GM13976 (cell line): Measurements from ENCODE around the gene WDR76.

Source experiments
- DNase-seq: peaks from one replicate; pipeline ENCODE4 v3.0.0; 2012; ENCODE audit warnings: low spot score
- CTCF ChIP-seq: IDR thresholded peaks from 2 replicates; pipeline ENCODE4 v1.5.1; 2012; ENCODE audit warnings: borderline replicate concordance, mild to moderate bottlenecking; ENCODE audit not compliant: insufficient read depth; ENCODE audit errors: extremely low read depth, missing control alignments, control extremely low read depth
- in situ Hi-C: fragments of 300-500 bp; cut with MboI; formaldehyde crosslinking; loops from one replicate; pipeline ENCODE4 v1.12.0; 2022; ENCODE audit warnings: low sequenced_read_pairs, mixed read lengths, inconsistent platforms; ENCODE audit not compliant: unreplicated experiment

Gene WDR76

DNA sequence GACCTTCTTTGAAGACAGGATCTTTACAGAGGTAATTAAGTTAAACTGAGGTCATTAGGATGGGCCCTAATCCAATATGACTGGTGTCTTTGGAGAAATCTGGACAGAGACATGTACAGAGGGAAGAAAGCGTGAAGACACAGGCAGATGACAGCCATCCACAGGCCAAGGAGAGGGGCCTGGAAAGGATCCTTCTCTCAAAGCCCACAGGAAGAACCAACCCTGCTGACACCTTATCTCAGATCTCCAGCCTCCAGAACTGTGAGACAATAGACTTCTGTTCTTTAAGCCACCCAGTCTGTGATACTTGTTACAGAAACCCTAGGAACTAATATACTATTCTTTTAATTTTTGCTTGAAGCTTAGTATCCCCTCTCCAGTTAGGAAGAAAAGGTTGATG is 74.2 kb downstream of the WDR76 start:
- TF ChIP-seq CTCF: no peak
- DNase-seq: no peak
- in situ Hi-C loops: loop anchor here (10.0 to 25.0 kb wide), 4 partner anchors 154 to 604 kb away; no protein-coding TSS in a partner anchor

DNA sequence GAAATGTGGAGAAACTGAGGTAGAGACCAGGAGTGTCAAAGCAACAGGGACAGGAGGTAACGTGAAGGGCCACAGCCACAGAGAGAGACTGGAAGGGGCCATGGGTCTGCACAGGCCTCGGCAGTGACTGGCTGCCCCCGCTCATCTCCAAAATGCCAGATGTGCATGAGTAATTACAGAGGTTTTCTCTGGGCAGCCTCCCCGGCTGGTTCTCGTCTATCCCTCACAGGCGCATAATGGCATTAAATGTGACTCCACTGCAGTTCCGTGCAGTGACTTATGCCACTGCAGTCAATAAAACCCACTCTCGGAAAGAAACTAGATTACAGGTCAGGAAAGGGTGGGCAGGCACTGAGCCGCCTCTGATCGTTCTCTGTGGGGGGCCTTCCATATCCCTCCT is 74.7 kb downstream of the WDR76 start:
- no peak for TF ChIP-seq CTCF
- DNase-seq: no peak
- in situ Hi-C loops: loop anchor here (10.0 to 25.0 kb wide), 4 partner anchors 153 to 603 kb away; no protein-coding TSS in a partner anchor

GRCh38 chr15:43903864-43904290 is 77.1 kb downstream of the WDR76 start:
- in situ Hi-C loops: loop anchor here (10.0 to 25.0 kb wide), 4 partner anchors 151 to 601 kb away; no protein-coding TSS in a partner anchor
- peak; percentile 79 for DNase-seq
- peak; percentile 73 for TF ChIP-seq CTCF

DNA sequence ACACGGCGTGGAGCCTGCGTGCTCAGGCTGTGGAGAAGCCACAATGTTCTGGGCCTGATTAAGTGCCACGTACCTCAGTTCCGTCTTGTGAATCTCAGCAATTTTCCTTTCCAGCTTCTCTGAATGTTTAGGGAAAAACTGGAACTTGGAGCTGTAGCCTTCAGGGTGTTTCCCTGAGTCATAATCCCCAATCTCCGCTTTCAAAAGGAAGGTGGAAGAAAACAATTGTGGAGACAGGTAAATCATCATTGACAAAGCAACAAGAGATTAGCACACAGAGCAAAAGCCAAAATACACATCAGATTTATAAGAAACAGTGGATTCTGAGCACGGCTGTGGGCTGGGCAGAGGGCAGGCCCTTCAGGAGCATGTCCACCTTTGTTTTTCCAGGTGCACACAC is 79.0 kb downstream of the WDR76 start:
- in situ Hi-C loops: loop anchor here (10.0 to 25.0 kb wide), 4 partner anchors 149 to 599 kb away; no protein-coding TSS in a partner anchor
- TF ChIP-seq CTCF: no peak
- DNase-seq: no peak

DNA sequence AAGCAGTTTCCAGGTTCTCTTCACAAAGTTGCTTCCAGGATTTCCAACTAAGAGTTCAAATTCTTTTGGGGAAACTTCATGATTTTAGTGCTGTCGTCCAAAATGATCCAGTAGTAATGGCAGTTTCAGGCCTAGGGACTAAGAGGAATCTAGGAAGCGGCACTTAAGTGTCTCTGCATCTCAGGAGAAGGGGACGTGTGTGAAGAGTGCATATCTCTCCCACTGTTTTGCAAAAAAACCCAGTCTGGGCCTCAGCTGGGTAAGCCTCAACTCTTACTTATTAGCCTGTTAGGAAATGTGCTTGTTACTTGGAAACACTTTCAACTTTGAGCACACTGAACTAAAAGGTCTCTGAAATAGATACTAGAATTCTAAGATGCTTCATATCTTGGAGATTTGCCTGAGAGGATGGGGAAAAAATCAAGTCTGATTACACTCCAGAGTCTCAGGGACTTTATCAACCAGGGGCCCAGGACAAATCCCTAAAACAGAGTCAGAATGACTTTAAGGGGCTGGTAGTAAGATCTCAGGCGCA is 81.8 kb downstream of the WDR76 start:
- TF ChIP-seq CTCF: no peak
- in situ Hi-C loops: loop anchor here (10.0 to 25.0 kb wide), 4 partner anchors 146 to 596 kb away; no protein-coding TSS in a partner anchor

GRCh38 chr15:43911235-43911781 is 84.5 kb downstream of the WDR76 start:
- TF ChIP-seq CTCF: no peak
- no peak for DNase-seq
- in situ Hi-C loops: loop anchor here (25.0 kb wide), 2 partner anchors 301 to 401 kb away; no protein-coding TSS in a partner anchor

More for the DNA sequence above, 81.8 kb downstream of the WDR76 start:
- no peak for DNase-seq
